NB4 (cell line): ENCODE measurements around the gene DAB2IP.

Source experiments
- POLR2A ChIP-seq: IDR thresholded peaks from 2 replicates; pipeline ENCODE4 v1.6.1; 2011; ENCODE audit warnings: mild to moderate bottlenecking; ENCODE audit not compliant: insufficient read length; ENCODE audit errors: extremely low read depth
- TF ChIP-seq, protein P1 (sequence below): IDR thresholded peaks from one replicate; pipeline ENCODE4 v1.5.1; 2012; ENCODE audit warnings: low read depth, low read length

DNA sequence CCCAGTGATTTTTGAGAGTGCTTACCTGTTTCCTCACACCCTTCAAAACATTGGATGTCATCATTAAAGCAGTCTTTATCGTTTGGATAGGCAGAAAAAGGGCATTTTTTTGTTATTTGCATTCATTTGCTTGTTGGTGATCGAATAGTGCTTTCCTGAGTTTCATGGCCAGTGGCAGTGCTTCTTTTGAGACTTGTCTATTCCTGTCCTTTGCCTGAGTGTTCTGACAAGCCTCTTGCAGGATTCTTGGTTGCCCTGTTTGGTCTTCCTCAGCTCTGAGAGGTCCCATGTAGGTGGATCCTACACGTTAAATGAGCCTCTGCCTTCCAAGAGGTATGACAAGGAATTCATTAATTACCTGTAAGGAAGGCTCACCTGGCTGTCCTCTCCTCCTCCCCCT, 52.8 kb downstream of the DAB2IP start:
- TF ChIP-seq POLR2A, result no peak
- TF ChIP-seq, protein P1, sequence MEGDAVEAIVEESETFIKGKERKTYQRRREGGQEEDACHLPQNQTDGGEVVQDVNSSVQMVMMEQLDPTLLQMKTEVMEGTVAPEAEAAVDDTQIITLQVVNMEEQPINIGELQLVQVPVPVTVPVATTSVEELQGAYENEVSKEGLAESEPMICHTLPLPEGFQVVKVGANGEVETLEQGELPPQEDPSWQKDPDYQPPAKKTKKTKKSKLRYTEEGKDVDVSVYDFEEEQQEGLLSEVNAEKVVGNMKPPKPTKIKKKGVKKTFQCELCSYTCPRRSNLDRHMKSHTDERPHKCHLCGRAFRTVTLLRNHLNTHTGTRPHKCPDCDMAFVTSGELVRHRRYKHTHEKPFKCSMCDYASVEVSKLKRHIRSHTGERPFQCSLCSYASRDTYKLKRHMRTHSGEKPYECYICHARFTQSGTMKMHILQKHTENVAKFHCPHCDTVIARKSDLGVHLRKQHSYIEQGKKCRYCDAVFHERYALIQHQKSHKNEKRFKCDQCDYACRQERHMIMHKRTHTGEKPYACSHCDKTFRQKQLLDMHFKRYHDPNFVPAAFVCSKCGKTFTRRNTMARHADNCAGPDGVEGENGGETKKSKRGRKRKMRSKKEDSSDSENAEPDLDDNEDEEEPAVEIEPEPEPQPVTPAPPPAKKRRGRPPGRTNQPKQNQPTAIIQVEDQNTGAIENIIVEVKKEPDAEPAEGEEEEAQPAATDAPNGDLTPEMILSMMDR, result no peak
